GM21576 (cell line): ENCODE data around the gene RFK.

Experiments used
- ATAC-seq: cut with Tn5 transposase; IDR thresholded peaks from one replicate; pipeline ENCODE4 v1.9.1; 2021; ENCODE audit warnings: mild to moderate bottlenecking, moderate library complexity; ENCODE audit not compliant: unreplicated experiment

RFK gene

DNA sequence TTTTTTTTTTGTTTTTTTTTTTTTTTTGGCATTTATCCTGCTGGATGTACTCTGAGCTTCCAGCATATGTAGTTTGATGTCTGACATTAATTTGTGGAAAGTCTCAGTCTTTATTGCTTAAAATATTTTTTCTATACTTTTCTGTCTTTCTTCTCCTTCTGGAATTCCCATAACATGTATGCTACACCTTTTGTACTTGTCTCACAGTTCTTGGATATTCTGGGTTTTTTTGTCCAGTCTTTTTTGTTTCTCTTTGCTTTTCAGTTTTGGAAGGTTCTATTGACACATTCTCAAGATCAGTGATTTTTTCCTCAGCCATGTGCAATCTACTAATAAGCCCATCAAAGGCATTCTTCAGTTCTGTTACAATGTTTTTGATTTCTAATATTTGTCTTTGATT is 19.4 kb upstream of the RFK start:
- ATAC-seq, result no peak

DNA sequence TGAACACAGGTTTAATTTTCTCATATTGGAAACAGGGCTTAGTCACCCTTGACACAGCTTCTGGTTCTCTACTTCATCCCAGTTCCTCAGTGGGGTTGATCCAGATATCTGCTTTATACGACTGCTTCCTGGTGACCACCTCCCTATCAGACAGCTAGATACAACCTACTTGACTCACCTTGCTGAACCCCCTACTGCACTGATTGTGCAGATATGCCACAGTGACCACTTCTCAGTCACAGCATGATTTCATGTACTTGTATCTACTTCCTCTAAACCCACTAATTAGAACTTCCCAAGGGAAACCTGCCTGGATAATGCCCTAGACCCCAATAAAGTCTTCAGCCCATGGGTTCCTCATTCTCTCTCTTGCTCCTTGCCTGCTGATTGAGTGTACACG is 18.4 kb upstream of the RFK start:
- no peak for ATAC-seq

GRCh38 chr9:76405868-76406267 is 11.6 kb upstream of the RFK start:
- ATAC-seq, result no peak

DNA sequence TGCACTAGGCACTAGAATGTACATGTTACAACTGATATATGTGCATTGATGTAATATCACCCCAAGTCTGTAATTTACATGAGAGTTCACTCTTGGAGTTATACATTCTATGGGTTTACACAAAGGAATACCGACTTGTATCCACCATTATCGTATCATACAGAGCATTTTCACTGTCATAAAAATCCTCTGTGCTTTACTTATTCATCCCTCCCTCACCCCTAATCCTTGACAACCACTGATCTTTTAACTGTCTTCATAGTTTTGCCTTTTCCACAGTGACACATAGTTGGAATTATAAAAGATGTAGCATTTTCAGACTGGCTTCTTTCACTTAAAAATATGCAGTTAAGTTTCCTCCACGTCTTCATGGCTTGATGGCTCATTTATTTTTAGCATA is 11.1 kb upstream of the RFK start:
- no peak for ATAC-seq

DNA sequence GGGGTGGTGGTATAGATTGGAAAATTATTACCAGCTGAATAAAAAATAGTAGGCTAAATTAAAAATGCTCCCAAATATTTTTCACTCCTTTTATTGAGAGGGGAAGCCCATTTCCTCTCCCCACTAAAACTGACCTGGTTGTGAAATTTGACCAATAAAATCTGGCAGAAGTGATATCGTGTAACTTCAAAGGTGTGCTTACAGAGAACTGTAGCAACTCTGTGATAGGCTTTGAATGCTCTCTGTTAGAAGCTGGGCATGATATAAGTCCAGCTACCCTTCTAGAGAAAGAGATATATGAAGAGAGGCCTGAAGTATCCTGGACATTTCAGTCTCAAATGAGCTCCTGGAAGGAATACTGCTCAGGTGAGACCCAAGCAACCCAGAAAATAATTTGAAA is 10.2 kb upstream of the RFK start:
- ATAC-seq, result no peak

DNA sequence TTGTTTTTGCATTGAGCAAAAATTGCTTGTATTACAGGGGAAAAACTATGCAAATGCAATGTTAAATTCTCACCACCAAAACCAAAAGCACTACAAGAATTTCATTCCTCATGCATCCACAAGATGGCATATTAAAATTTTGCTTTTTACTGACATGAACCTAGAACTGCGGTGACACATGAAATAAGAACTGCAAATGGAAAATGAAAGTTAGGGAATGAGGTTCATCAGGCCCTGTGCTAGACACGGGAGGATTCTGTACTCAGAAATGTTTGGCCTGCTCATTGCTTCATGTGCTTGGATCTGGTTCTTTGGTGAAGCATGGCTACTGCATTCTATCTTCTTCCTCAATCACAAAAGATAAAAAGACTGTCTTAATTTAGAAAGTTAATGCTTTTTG is 9.1 kb upstream of the RFK start:
- peak; percentile 84 for ATAC-seq

GRCh38 chr9:76401580-76402354 is 7.5 kb upstream of the RFK start:
- ATAC-seq, result no peak

- ATAC-seq, result no peak
These were observed 7.0 kb upstream of the RFK start for GRCh38 chr9:76401176-76401575.

DNA sequence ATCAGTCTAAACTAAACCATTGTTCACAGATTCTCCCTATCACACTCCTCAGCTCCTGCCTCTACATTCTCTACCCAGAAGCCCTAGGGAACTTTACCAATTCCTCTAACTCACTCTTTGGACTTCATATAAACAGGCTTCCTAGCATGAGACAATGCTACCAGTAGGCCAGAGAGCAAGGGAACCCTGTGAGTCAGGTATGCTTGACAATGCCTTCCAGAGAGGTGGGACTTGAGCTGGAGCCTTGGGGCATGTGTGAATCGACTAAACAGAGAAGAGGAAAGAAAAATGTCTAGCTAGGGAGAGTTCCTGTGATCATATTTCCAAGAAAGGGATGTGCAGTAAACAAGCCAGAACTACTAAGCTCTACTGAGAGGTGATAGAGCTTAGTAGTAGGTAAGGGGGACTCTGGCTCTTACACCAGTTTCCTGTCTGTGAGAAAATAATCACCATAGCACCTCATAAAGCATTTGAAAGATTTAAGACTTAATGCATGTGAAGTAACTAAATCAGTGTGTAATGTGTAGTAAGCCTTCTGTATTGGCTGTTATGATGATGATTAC is 6.4 kb upstream of the RFK start:
- no peak for ATAC-seq

GRCh38 chr9:76399856-76400255 is 5.6 kb upstream of the RFK start:
- ATAC-seq, result no peak

DNA sequence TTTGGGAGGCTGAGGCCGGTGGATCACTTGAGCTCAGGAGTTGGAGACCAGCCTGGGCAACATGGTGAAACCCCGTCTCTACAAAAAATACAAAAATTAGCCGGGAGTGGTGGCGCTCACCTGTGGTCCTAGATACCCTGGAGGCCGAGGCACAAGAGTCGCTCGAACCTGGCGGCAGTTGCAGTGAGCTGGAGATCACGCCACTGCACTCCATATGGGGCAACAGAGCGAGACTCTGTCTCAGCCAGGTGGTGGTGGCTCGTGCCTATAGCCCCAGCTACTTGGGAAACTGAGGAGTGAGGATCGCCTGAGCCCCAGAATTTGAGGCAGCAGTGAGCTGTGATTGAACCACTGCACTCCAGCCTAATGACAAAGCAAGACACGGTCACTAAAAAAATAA is 2.4 kb upstream of the RFK start:
- no peak for ATAC-seq

GRCh38 chr9:76396144-76396543 is 1.9 kb upstream of the RFK start:
- ATAC-seq, result no peak

DNA sequence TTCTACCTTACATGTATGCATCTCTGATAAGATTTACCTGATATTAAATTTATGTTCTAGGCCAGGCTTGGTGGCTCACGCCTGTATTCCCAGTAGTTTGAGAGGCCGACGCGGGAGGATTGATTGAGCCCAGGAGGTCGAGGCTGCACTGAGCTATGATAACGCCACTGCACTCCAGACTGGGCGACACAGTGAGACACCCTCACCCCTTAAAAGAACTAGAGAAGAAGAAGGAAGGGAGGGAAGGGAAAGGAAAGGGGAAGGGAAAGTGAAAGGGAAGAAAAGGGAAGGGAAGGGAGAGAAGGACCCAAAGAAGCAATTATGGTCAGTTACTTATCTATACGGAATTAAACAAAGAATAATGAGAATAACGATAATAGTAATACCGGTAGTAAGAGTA is 1.2 kb upstream of the RFK start:
- no peak for ATAC-seq

- ATAC-seq, result peak; percentile 43
These were observed 680 bp upstream of the RFK start for GRCh38 chr9:76394960-76395252.

- ATAC-seq, result no peak
These were observed 3.6 kb downstream of the RFK start for GRCh38 chr9:76390656-76391055.

DNA sequence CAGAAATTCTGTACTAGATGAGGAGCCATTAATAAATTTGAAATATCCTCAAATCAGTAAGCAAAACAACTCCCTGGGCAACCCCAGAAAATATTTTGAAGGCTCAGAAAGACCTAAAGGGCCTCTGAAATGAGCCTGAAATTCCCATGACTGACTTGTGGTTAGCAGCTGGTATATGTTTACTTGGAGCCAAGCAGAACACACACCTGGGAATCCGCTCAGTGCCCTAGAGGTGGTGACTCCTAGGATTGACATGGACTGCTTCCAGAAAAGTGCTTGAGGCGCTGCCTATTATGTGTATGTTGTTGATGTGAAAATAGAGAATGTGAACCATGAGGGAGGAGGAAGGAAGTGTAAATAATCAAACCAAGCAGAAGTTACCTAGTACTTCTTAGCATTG is 14.7 kb downstream of the RFK start:
- no peak for ATAC-seq

DNA sequence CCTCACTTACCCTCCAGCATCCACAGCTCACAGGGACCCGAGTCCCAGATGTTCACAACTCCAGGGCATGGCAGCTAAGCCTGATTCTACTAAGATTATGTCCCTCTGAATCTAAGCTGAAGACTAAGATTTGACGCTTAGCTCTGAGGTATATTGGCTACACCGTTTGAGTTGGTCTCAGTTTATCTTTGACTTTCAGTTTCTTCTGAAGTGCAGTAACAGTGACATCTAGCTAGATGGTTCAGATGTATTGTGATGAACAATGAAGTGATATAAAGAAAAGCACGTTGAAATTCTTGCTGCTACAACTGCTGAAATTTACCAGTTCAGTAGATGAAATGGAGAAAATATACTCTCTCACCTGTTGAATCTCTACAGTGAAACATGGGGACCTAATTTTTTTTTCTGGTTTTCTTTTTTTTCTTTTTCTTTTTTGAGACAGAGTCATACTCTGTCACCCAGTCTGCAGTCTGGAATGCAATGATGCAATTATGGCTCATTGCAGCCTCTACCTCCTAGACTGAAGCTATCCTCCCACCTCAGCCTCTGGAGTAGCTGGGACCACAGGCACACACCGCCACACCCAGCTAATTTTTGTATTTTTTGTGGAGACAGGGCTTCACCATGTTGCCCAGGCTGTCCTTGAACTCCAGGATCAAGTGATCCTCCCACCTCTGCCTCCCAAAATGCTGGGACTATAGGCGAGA is 15.7 kb downstream of the RFK start:
- no peak for ATAC-seq

DNA sequence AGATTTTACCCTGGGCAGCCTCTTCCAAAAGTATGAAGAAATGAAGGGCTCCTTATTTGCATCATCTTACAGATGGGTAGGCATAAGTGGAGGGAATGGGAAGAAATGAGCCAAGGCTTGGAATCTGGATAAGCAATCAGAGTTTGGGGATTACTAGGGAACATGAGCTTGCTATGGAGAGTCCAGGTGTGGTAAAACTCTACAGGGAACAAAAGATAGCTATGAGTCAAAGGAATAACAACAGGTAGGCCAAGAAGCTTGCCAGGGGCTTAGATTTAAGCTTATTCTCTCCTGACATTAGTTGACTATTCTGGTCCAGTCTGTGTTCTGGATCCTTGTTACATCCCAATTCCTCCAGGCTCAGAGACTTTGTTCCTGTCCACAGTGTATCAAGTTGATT is 16.4 kb downstream of the RFK start:
- ATAC-seq, result no peak

DNA sequence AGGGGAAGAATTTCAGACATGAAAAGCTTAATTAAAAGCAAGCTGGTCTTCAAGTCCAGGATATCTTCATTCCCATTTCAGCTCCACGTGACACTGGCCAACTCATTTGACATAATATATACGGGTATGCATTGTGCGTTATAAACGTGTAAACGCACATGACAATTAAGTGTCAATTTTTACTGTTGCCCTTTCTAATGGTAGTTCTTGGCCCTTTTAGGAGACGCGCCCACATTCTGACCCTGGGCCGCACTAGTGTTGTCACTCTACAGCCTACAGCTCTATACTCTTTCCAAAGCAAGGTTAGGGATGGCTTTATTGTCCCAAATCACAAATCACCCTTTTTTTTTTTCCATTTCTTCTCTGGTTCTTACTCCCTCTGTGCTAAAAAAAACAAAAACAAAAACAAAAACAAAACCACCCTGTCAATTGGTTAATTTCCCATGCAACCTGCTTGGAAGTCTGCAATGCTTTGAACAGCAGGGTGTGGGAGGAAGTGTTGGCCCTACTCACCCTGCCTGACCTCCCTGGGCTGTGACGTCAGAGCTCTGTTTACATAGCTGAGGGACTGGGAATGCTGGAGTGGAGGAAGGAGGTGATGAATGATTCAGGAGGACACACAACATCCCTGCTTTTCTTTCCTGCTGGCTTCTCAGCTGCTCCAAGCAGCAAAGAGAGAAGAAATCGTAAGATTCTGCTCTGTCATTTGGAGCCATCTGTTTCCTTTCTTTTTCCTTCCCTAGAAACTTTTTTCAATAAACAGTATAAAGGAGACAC is 19.3 kb downstream of the RFK start:
- ATAC-seq, result no peak

DNA sequence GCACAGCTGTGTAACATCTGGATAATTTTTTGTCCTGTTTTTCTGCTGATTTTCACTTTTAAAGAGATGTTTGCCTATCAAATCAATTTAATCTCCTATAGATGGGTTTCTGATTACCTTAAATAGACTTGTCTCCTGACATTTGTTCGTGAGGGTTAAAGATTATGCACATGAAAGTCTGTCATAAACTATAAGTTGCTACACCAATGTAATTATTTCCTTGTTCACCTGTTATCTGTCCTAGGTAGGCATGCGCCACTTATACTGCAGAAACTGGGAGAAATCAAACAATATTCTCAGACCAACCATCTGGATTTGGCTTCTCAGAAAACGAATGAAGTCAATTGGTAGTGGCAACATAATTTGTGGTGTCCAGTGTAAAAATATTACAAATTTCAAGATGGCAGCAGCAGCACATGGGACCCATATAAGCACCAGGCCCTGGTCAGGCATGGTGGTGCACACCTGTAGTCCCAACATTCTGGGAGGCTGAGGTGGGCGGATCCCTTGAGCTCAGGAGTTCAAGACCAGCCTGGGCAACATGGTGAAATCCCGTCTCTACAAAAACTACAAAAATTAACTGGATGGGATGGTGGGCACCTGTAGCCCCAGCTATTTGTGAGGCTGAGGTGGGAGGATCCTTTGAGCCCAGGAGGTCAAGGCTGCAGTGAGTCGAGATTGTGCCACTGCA is 20.3 kb downstream of the RFK start:
- ATAC-seq, result no peak

DNA sequence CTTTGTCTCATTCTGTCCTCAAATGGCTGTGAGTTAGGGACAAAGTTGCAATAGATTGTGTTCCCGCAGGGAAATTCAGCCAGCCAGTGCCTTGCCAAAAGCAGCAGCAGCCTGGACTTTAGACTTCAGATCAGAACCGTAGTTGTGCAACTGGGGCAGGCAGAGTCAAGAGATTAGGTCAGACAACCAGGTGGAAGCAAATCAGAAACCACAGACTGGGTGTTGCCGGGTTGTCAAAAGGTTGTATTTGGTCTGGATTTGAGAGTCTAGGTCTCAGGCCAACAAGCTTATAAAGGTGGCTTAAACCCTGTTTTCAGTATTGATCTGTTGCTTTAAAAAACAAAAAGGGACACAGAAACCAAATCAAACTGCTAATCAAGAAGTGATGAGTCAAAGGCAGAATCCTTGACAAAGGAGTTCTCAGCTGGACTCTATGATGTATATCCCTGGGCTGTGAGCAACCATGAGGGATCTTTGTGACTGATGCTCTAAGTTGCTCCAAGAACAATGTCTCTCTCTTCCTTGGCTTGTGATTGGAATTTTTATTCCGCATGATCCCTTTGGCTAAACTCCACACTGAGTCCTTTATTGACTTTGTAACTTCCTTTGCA is 20.9 kb downstream of the RFK start:
- no peak for ATAC-seq
